ENCODE results near the gene CLDN11. TPM values are rescaled to one million over a fixed set of nuclear protein-coding genes. Genes with fewer than 3 reads are reported as not detected.

Gene CLDN11
- polyA plus RNA-seq, 1 donor = 5.0 TPM

DNA sequence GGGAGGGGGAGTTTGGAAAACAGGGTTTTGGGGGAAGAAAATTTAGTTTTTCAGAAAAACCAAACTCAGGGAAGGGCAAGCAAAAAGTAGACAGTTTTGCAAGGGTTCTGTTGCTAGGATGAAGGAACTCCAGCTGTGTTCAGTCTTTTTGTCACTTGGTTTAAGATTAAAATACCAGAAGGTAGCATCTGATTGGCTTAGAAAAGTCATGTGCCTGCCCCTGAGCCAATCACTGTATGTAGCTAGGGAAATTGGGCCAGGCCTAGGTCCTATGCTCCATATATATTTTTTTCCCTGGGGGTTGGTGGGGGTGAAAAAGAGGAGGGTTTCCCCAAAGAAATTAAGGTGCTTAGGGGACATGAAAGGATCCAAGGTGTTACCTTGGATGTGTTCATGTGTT, 24.3 kb downstream of the CLDN11 start:
- no peak overlapping the region for H3K4me3 ChIP-seq (ENCODE audit: low read length)
- no peaks in the 10 kb centered on the region for H3K27me3 ChIP-seq (ENCODE audit: control insufficient read depth, insufficient read depth, low read length)
- no peaks in the 10 kb centered on the region for H3K9me3 ChIP-seq (ENCODE audit: control insufficient read depth, low read depth, low read length)
- no peaks in the 10 kb centered on the region for H3K4me1 ChIP-seq (ENCODE audit: control insufficient read depth, insufficient read depth, low read length)
- DNase-seq = no peak
- no peak overlapping the region for H3K27ac ChIP-seq (ENCODE audit: low read length)
- no peaks in the 10 kb centered on the region for H3K36me3 ChIP-seq (ENCODE audit: control insufficient read depth, insufficient read depth, low read length)

DNA sequence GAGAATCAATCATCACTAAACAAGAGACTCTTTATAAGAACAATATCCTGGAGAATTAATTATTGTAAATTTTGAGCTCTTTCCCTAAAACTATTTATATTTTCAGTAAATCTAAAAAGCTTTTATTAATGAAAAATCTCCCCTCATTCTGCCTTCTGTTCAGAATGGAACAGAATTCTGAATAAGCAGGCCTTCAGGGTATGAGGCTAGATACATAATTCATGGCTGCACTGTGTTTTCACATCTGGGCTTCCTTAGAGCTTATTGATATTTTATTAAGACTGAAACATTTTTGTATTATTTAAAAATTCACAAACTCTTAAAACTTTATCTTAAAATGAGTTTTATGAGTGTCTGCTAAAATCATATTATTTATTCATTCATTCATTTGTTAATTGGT, 24.8 kb downstream of the CLDN11 start:
- Histone ChIP-seq H3K27me3 (ENCODE audit: control insufficient read depth, insufficient read depth, low read length) (no peaks in the 10 kb centered on the region), H3K9me3 (ENCODE audit: control insufficient read depth, low read depth, low read length) (no peaks in the 10 kb centered on the region), H3K36me3 (ENCODE audit: control insufficient read depth, insufficient read depth, low read length) (no peaks in the 10 kb centered on the region), H3K4me1 (ENCODE audit: control insufficient read depth, insufficient read depth, low read length) (no peaks in the 10 kb centered on the region), H3K4me3 (ENCODE audit: low read length) (no peak overlapping the region), H3K27ac (ENCODE audit: low read length) (no peak overlapping the region)
- no peak for DNase-seq

DNA sequence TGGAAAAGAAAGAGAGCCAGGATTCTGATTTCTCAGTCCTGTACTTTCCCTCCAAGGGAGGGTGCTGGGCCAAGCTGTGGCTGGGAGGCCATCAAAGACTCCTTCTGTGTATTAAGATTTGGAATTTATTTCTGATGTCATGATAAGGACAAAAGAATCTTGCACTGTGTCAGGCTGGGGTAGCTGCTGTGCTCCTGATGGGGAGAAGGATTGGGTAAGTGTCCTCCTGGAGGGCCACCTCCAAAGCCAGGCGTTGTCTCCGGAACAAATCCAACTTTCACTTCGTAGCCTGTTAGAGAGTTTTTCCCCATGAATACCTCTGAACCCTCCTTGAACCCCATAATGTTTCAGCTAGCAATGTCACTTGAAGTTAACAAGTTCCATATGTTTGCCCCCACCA, 29.9 kb downstream of the CLDN11 start:
- no peak overlapping the region for H3K4me3 ChIP-seq (ENCODE audit: low read length)
- WGBS (ENCODE audit: insufficient coverage, low lambda C conversion rate) = no CpG with 5 or more reads among the region's 3 CpGs
- no peak for DNase-seq
- H3K4me1 ChIP-seq (ENCODE audit: control insufficient read depth, insufficient read depth, low read length) = no peaks in the 10 kb centered on the region
- no peaks in the 10 kb centered on the region for H3K9me3 ChIP-seq (ENCODE audit: control insufficient read depth, low read depth, low read length)
- H3K27ac ChIP-seq (ENCODE audit: low read length) = no peak overlapping the region
- no peaks in the 10 kb centered on the region for H3K36me3 ChIP-seq (ENCODE audit: control insufficient read depth, insufficient read depth, low read length)
- H3K27me3 ChIP-seq (ENCODE audit: control insufficient read depth, insufficient read depth, low read length) = no peaks in the 10 kb centered on the region

DNA sequence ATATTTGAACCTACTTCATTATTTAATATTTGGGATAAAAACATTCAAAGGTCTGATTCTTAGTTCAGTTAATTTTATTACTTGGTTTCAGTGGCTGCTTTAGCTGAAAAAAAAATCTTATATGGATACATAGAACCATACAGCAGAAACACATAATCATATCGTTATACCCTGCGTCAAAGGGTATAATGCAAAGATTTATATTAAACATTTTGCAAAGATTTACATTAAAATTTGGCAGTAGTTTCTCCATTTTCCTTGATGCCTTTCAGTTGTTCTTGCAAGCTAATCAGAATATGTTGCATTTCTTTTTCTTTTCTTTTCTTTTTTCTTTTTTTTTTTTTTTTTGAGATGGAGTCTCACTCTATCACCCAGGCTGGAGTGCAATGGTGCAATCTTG, 31.4 kb downstream of the CLDN11 start:
- no peak for DNase-seq
- Histone ChIP-seq H3K27me3 (ENCODE audit: control insufficient read depth, insufficient read depth, low read length) (peaks cover 2% of the 10 kb centered on the region), H3K4me3 (ENCODE audit: low read length) (no peak overlapping the region), H3K27ac (ENCODE audit: low read length) (no peak overlapping the region), H3K4me1 (ENCODE audit: control insufficient read depth, insufficient read depth, low read length) (no peaks in the 10 kb centered on the region), H3K9me3 (ENCODE audit: control insufficient read depth, low read depth, low read length) (no peaks in the 10 kb centered on the region), H3K36me3 (ENCODE audit: control insufficient read depth, insufficient read depth, low read length) (no peaks in the 10 kb centered on the region)
- WGBS (ENCODE audit: insufficient coverage, low lambda C conversion rate) = 69% methylated on average over 2 of the region's 2 CpGs

DNA sequence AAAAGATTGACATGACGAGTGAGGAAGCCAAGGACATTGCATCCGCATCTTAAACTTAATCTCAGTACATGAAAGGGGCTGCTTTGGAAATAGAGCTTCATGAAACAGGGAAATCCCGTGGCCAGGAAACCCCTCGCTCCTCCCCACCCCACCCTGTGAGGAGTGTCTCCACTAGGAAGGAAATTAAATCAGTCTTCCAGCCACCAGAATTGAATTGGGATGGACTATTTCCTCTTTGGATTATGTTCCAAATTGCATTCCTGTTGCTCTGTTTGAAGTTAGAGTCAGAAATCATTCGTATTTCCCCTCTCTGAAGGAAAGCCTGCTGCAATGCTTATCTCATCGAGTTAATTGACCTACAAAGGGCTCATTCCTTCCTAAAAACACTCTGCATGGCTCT, 35.8 kb downstream of the CLDN11 start:
- Histone ChIP-seq H3K4me3 (ENCODE audit: low read length) (no peak overlapping the region), H3K27me3 (ENCODE audit: control insufficient read depth, insufficient read depth, low read length) (peaks cover 6% of the 10 kb centered on the region), H3K9me3 (ENCODE audit: control insufficient read depth, low read depth, low read length) (no peaks in the 10 kb centered on the region), H3K36me3 (ENCODE audit: control insufficient read depth, insufficient read depth, low read length) (no peaks in the 10 kb centered on the region), H3K27ac (ENCODE audit: low read length) (no peak overlapping the region), H3K4me1 (ENCODE audit: control insufficient read depth, insufficient read depth, low read length) (no peaks in the 10 kb centered on the region)
- DNase-seq = no peak
- no CpG with 5 or more reads among the region's 6 CpGs for WGBS (ENCODE audit: insufficient coverage, low lambda C conversion rate)

DNA sequence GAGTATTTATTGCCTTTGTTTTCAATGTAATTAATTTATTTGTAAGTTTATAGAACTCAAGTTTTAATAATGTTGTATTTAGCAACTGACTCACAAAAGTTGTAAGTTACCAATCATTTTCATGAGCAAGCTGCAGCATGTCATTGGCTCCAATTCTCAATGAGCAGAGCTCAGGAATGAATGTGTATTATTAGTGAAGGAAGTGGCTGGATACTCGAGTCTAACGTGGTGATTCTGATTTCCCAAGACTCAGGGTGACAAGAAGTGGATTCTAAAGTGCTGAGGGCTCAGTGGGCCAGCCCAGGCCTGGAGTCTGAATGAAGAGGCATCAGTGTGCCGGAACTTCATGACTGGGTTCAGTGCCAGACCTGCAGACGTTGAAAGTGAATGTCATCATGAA, 39.6 kb downstream of the CLDN11 start:
- DNase-seq = no peak
- Histone ChIP-seq H3K9me3 (ENCODE audit: control insufficient read depth, low read depth, low read length) (no peaks in the 10 kb centered on the region), H3K4me3 (ENCODE audit: low read length) (no peak overlapping the region), H3K4me1 (ENCODE audit: control insufficient read depth, insufficient read depth, low read length) (no peaks in the 10 kb centered on the region), H3K36me3 (ENCODE audit: control insufficient read depth, insufficient read depth, low read length) (no peaks in the 10 kb centered on the region), H3K27ac (ENCODE audit: low read length) (no peak overlapping the region), H3K27me3 (ENCODE audit: control insufficient read depth, insufficient read depth, low read length) (peaks cover 11% of the 10 kb centered on the region)
- no CpG with 5 or more reads among the region's 4 CpGs for WGBS (ENCODE audit: insufficient coverage, low lambda C conversion rate)

DNA sequence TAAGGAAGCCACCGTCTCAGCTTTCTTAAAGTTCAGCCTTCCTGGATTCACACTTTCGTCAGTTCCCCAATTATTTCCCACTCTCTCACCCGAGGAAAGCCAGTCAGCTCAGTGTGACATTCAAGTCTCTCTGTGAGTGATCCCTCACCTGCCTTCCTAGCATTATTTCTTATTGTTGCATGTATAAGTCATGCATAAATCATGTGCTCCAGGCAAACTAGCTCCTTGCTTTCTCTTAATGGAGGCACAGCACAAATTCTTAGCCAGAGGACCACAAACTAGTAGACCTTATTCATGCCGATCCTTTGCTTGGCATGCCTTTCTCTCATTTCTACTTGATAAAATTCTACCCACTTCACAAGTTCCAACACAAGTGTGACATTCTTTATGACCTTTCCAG, 44.3 kb downstream of the CLDN11 start:
- no peaks in the 10 kb centered on the region for H3K9me3 ChIP-seq (ENCODE audit: control insufficient read depth, low read depth, low read length)
- no peaks in the 10 kb centered on the region for H3K36me3 ChIP-seq (ENCODE audit: control insufficient read depth, insufficient read depth, low read length)
- no CpG with 5 or more reads among the region's 4 CpGs for WGBS (ENCODE audit: insufficient coverage, low lambda C conversion rate)
- H3K27ac ChIP-seq (ENCODE audit: low read length) = no peak overlapping the region
- H3K4me3 ChIP-seq (ENCODE audit: low read length) = no peak overlapping the region
- H3K4me1 ChIP-seq (ENCODE audit: control insufficient read depth, insufficient read depth, low read length) = no peaks in the 10 kb centered on the region
- no peak for DNase-seq
- peaks cover 23% of the 10 kb centered on the region for H3K27me3 ChIP-seq (ENCODE audit: control insufficient read depth, insufficient read depth, low read length)

DNA sequence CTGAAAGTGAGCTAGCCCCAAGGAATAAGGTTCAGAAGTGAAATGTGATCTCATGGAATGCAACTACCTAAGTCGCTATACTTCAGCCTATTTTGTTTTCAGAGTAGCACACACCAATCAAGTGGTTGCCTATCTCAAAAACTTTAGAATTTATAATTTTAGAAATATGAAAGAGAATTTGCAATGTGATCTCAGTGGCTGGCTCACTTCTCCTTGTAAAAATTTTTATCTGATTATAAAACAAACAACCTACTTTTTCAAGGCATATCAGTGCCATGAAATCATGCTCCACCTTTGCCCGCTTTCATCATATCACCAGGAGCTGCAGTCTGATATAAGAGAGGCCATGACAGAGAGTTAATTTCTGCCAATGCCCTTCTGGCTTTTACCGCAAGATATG, 47.3 kb downstream of the CLDN11 start:
- H3K36me3 ChIP-seq (ENCODE audit: control insufficient read depth, insufficient read depth, low read length) = no peaks in the 10 kb centered on the region
- no peak overlapping the region for H3K27ac ChIP-seq (ENCODE audit: low read length)
- 40% methylated on average over 1 of the region's 3 CpGs for WGBS (ENCODE audit: insufficient coverage, low lambda C conversion rate)
- H3K27me3 ChIP-seq (ENCODE audit: control insufficient read depth, insufficient read depth, low read length) = peaks cover 30% of the 10 kb centered on the region
- H3K4me1 ChIP-seq (ENCODE audit: control insufficient read depth, insufficient read depth, low read length) = peaks cover 6% of the 10 kb centered on the region
- H3K9me3 ChIP-seq (ENCODE audit: control insufficient read depth, low read depth, low read length) = no peaks in the 10 kb centered on the region
- DNase-seq = peak in 1 of 2 donors; percentile 58
- H3K4me3 ChIP-seq (ENCODE audit: low read length) = no peak overlapping the region

DNA sequence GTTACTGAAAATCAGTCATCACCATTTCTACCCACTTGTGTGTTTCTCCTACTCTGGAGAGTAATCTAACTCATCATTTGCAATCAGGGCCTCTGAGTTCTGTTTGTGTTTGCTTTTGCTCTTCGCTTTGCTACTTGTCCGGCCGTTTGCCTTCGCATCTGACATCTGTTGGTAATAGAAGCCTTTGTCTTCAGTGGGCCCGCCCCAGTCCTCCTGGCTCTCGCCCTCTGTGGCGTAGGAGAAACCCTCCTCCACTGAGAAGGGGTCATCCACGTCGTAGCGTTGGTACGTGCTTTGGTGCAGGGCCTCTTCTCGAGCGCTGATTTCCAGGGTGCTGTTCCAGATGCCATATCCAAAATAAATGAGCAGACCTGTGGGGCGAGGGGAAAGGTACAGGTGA, 48.3 kb downstream of the CLDN11 start:
- no CpG with 5 or more reads among the region's 14 CpGs for WGBS (ENCODE audit: insufficient coverage, low lambda C conversion rate)
- DNase-seq = no peak
- no peak overlapping the region for H3K27ac ChIP-seq (ENCODE audit: low read length)
- H3K4me1 ChIP-seq (ENCODE audit: control insufficient read depth, insufficient read depth, low read length) = peaks cover 6% of the 10 kb centered on the region
- no peaks in the 10 kb centered on the region for H3K9me3 ChIP-seq (ENCODE audit: control insufficient read depth, low read depth, low read length)
- peaks cover 33% of the 10 kb centered on the region for H3K27me3 ChIP-seq (ENCODE audit: control insufficient read depth, insufficient read depth, low read length)
- no peaks in the 10 kb centered on the region for H3K36me3 ChIP-seq (ENCODE audit: control insufficient read depth, insufficient read depth, low read length)
- H3K4me3 ChIP-seq (ENCODE audit: low read length) = no peak overlapping the region

DNA sequence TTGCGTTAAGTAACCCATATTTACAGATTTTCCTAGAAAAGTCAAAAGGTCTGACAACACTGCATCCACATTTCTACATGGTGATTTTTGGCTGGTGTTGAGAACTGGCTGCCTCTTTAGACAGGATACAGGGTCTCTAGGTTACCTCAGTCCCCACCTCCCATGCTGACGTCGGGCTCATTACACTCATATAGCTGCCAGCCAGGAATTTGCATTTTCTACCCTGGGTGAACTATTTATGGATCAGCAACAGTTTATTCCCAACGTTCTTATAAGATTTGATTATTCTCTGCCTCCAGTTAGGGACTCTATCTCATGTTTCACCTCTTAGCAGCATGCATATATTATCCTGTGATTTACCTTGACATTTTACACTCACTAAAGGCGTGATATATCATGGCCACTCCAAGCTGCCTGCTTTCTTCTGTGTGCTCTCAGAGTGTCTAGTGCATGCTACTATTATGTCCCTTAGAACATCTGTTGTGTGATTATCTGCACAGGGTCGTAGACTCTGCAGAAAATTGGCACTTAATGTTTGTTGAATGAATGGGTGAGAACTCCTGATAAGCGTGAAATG, 49.0 kb downstream of the CLDN11 start:
- WGBS (ENCODE audit: insufficient coverage, low lambda C conversion rate) = 46% methylated on average over 3 of the region's 7 CpGs
- DNase-seq = no peak
- no peaks in the 10 kb centered on the region for H3K36me3 ChIP-seq (ENCODE audit: control insufficient read depth, insufficient read depth, low read length)
- H3K27ac ChIP-seq (ENCODE audit: low read length) = no peak overlapping the region
- H3K4me3 ChIP-seq (ENCODE audit: low read length) = no peak overlapping the region
- H3K9me3 ChIP-seq (ENCODE audit: control insufficient read depth, low read depth, low read length) = no peaks in the 10 kb centered on the region
- peaks cover 33% of the 10 kb centered on the region for H3K27me3 ChIP-seq (ENCODE audit: control insufficient read depth, insufficient read depth, low read length)
- peaks cover 6% of the 10 kb centered on the region for H3K4me1 ChIP-seq (ENCODE audit: control insufficient read depth, insufficient read depth, low read length)

DNA sequence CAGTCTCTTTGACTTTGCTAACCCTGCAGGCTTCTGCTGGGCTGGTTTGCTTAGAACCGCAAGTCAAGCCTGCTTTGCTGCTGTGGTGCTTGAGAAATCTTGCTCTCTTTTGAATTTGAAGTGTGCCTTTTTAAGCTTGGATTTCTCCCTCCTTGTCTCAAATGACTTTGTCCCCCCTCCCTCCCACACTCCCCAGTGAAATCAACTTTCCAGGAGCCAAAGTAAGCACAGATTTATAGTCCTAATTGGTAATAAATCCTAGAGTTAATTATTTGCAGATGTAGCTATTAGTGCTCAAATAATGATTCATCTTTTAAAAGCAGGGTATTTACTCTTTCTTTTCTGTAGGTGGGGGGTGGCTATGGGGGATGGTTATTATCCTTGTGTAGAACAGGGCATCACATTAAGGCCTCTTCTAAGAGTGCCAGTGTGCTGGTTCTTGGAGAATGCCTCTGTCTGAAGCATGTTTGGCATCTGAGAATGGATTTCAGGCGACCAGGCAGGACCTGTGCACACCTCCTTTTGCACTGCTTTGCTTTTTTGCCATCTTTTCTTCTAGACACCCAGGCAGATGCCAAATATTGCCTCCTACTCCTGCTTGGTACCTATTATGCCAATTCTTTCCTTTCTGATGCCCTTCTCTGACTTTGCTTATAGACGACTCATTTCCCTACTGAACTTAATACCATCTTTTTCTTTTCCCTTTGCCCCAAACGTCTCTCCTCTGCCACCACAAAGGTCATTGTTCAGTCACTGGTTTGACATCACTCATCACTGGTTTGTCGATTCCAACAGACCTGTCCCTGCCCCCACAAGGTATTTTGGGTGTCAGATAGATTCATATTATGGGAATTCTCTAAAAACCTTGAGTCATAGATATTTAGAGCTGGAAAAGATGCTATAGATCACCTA, 50.7 kb downstream of the CLDN11 start:
- peak in 1 of 2 donors; percentile 68 for DNase-seq
- no peak overlapping the region for H3K4me3 ChIP-seq (ENCODE audit: low read length)
- no peak overlapping the region for H3K27ac ChIP-seq (ENCODE audit: low read length)
- H3K36me3 ChIP-seq (ENCODE audit: control insufficient read depth, insufficient read depth, low read length) = no peaks in the 10 kb centered on the region
- no peaks in the 10 kb centered on the region for H3K9me3 ChIP-seq (ENCODE audit: control insufficient read depth, low read depth, low read length)
- peaks cover 6% of the 10 kb centered on the region for H3K4me1 ChIP-seq (ENCODE audit: control insufficient read depth, insufficient read depth, low read length)
- H3K27me3 ChIP-seq (ENCODE audit: control insufficient read depth, insufficient read depth, low read length) = peaks cover 39% of the 10 kb centered on the region
- WGBS (ENCODE audit: insufficient coverage, low lambda C conversion rate) = no CpG with 5 or more reads among the region's 5 CpGs
